HUES64 (cell line): ENCODE measurements around the gene PHLDB3.

Source experiments
- H3K27ac ChIP-seq: 2 replicates; pipeline ENCODE4 v1.7.0; 2013; ENCODE audit warnings: low read depth, low read length, inconsistent platforms
- H3K27me3 ChIP-seq: 2 replicates; pipeline ENCODE4 v1.6.1; 2013; ENCODE audit warnings: mild to moderate bottlenecking, low read length; ENCODE audit not compliant: insufficient read depth
- H3K36me3 ChIP-seq: 2 replicates; pipeline ENCODE4 v1.6.1; 2013; ENCODE audit warnings: mild to moderate bottlenecking, low read length; ENCODE audit not compliant: insufficient read depth
- H3K4me1 ChIP-seq: 2 replicates; pipeline ENCODE4 v1.6.1; 2013; ENCODE audit warnings: mild to moderate bottlenecking, low read length, moderate library complexity; ENCODE audit not compliant: insufficient read depth
- H3K4me3 ChIP-seq: 2 replicates; pipeline ENCODE4 v1.5.1; 2013; ENCODE audit warnings: mild to moderate bottlenecking, low read length, moderate library complexity
- H3K9ac ChIP-seq: 2 replicates; pipeline ENCODE4 v1.6.1; 2013; ENCODE audit warnings: mild to moderate bottlenecking, low read depth, low read length
- H3K9me3 ChIP-seq: 2 replicates; pipeline ENCODE4 v1.6.1; 2013; ENCODE audit warnings: low read depth, low read length; ENCODE audit not compliant: insufficient read depth
- WGBS: fragments of 150-250, 120-280 bp; methylation state at CpG from one replicate; pipeline ENCODE4 v1.1.7; 2013; ENCODE audit warnings: missing lambda C conversion rate; 5-methylcytosine and 5-hydroxymethylcytosine counted together

PHLDB3 gene

DNA sequence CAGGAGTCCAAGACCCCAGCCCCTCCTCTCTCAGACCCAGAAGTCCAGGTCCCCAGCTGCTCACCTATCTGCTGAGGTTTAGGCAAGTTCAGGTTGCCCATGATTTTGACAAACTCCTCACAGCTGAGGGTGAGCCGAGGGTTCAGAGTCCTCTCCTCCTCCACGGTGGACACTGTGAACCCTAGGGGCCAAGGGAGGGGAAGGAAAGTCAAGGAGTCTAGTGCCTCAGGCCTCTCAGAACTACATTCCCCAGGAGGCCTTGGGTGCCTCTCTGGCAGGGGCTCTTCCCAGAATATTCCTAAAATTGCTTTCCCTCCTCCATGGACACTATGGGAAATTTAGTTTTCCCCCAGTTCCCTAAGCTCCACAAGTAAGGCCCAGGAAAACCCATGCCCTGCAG, 3.3 kb upstream of the PHLDB3 start:
- H3K4me3 ChIP-seq: no peak overlapping the region
- no peaks in the 10 kb centered on the region for H3K9me3 ChIP-seq
- no peak overlapping the region for H3K27ac ChIP-seq
- H3K9ac ChIP-seq: no peak overlapping the region
- no peaks in the 10 kb centered on the region for H3K4me1 ChIP-seq
- H3K27me3 ChIP-seq: peaks cover 10% of the 10 kb centered on the region
- WGBS: 83% methylated on average over 2 of the region's 2 CpGs
- peaks cover 14% of the 10 kb centered on the region for H3K36me3 ChIP-seq

DNA sequence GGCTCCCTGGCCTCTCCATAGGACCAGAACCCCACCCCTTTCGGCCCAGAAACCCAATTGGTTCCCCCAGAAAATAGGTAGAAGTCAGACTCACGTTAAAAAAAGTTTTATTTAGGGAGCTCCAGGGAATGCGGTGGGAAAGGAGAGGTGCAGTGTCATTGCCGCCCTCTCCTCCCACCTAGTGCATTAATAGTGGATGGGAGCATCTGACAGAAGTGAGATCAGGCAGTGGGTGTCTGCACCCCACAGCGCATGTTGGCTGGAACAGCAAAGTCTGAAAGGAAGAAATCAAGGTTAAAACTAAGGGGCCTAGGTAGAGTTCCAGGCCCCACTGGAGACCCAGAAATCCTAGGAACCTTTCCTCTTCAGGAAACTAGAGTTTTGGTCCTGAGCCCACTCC, 2.1 kb upstream of the PHLDB3 start:
- no peaks in the 10 kb centered on the region for H3K4me1 ChIP-seq
- 96% methylated on average over 4 of the region's 5 CpGs for WGBS

DNA sequence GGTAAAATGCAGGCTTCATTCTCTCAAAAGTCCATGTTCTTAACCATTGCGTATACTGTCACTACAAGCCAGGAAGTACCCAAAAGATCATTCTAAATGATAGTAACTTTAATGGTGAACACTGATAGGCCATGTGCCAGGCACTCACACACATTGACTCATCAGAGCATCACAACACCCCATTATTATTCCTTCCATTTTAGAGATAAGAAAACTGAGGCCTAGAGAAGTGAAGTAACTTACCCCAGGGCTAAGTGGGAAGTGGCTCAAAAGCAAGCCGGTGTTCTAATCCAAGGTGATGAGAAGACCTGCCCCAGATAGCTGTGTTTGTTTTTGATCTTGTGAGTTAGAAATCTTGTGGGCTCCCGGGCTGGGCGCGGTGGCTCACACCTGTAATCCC, 1.4 kb upstream of the PHLDB3 start:
- H3K4me3 ChIP-seq: no peak overlapping the region
- WGBS: 96% methylated on average over 5 of the region's 5 CpGs
- H3K27me3 ChIP-seq: peaks cover 13% of the 10 kb centered on the region
- peaks cover 9% of the 10 kb centered on the region for H3K36me3 ChIP-seq
- no peak overlapping the region for H3K9ac ChIP-seq
- H3K4me1 ChIP-seq: no peaks in the 10 kb centered on the region
- H3K27ac ChIP-seq: no peak overlapping the region
- H3K9me3 ChIP-seq: no peaks in the 10 kb centered on the region

More for the DNA sequence above, 2.1 kb upstream of the PHLDB3 start:
- peaks cover 14% of the 10 kb centered on the region for H3K36me3 ChIP-seq
- no peak overlapping the region for H3K27ac ChIP-seq
- H3K9ac ChIP-seq: no peak overlapping the region
- no peaks in the 10 kb centered on the region for H3K9me3 ChIP-seq
- peaks cover 13% of the 10 kb centered on the region for H3K27me3 ChIP-seq
- no peak overlapping the region for H3K4me3 ChIP-seq

DNA sequence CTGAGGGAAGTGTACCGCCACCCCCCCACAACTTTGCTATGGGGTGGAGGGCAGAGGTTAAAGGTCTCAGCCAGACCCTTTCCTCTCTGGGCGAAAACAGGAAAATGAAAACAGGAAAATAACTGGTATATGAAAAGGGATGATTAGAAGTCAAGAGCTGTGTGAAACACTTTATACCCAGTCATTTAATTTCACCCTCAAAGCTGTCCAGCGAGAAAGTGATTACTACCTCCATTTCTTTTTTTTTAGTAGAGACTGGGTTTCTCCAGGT, 575 bp upstream of the PHLDB3 start:
- Histone ChIP-seq H3K9ac (no peak overlapping the region), H3K27ac (no peak overlapping the region), H3K27me3 (peaks cover 13% of the 10 kb centered on the region), H3K9me3 (no peaks in the 10 kb centered on the region), H3K4me3 (peak overlapping the region; percentile 70), H3K36me3 (0 out of 2 replicates have a peak, but pooled peaks cover 5% of the 10 kb centered on the region), H3K4me1 (no peaks in the 10 kb centered on the region)
- WGBS: 88% methylated on average over 1 of the region's 3 CpGs

DNA sequence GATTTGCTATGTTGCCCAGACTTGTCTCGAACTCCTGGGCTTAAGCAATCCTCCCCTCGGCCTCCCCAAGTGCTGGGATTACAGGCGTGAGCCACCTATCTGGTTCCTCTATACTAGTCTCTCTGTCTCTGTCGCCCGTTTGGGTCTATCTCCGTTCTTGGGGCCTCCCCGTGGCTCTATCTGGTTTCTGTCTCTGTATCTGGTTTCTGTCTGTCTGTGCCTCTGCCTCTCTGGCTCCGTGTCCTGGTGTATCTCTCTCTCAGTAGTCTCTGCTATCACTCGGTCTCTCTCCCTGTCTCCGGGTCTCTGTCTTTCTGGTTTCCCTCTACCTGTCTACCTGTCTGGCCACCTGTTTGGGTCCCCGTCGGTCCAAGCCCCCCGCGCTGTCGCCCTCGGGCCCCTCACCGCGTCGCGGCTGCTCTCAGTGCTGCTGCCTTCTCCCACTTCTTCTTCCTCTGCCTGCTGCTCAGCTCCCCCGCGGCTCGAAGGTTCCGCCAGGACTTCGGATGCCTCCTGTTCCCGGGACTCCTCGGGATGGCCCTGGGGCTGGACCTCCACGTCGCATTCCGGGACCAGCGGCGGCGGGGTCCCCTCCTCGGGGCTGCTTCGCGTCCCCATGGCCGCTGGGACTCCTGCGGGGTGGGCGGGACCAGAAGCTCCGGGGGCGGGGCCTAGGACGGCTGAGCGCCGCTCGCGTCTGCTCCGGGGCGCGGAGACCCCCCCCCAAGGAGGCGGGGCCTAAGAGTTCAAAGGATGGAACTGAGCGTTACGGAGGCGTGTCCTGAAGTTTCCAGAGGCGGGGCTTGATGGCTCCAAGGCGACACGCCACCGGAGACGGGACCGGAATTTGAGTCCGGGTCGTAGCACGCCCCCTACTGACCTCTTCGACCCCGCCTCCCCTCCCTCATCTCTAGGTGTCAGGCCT, 783 bp downstream of the PHLDB3 start:
- 0 out of 2 replicates have a peak, but pooled peaks cover 3% of the 10 kb centered on the region for H3K36me3 ChIP-seq
- H3K27ac ChIP-seq: no peak overlapping the region
- H3K9ac ChIP-seq: peak overlapping the region; percentile 70
- H3K4me1 ChIP-seq: no peaks in the 10 kb centered on the region
- H3K27me3 ChIP-seq: peaks cover 13% of the 10 kb centered on the region
- no peaks in the 10 kb centered on the region for H3K9me3 ChIP-seq
- 4% methylated on average over 64 of the region's 64 CpGs for WGBS
- H3K4me3 ChIP-seq: peak overlapping the region; percentile 70

DNA sequence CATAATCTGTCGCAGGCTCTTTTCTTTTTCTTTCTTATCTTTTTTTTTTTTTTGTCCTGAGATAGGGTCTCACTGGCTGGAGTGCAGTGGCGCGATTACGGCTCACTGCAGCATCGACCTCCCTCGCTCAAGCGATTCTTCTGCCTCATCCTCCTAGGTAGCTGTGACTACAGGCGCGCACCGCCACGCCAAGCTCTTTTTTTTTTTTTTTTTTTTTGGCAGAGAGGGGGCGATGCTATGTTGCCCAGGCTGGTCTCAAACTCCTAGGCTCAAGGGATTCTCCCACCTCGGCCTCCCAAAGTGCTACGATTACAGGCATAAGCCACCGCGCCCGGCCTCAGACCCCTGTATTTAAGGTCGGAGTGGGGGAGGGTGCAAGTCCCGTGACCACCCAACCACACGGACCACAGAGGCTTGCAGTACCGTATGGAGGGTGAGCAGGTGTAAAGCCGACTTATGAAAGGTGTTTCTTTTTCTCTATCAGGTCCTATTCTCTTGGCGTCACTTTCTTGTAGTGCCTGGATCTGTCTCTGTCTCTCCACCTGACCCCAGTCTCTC, 2.0 kb downstream of the PHLDB3 start:
- H3K4me3 ChIP-seq: no peak overlapping the region
- 96% methylated on average over 23 of the region's 23 CpGs for WGBS
- H3K36me3 ChIP-seq: 0 out of 2 replicates have a peak, but pooled peaks cover 3% of the 10 kb centered on the region
- peaks cover 13% of the 10 kb centered on the region for H3K27me3 ChIP-seq
- H3K9me3 ChIP-seq: no peaks in the 10 kb centered on the region
- no peaks in the 10 kb centered on the region for H3K4me1 ChIP-seq
- no peak overlapping the region for H3K9ac ChIP-seq
- H3K27ac ChIP-seq: no peak overlapping the region

DNA sequence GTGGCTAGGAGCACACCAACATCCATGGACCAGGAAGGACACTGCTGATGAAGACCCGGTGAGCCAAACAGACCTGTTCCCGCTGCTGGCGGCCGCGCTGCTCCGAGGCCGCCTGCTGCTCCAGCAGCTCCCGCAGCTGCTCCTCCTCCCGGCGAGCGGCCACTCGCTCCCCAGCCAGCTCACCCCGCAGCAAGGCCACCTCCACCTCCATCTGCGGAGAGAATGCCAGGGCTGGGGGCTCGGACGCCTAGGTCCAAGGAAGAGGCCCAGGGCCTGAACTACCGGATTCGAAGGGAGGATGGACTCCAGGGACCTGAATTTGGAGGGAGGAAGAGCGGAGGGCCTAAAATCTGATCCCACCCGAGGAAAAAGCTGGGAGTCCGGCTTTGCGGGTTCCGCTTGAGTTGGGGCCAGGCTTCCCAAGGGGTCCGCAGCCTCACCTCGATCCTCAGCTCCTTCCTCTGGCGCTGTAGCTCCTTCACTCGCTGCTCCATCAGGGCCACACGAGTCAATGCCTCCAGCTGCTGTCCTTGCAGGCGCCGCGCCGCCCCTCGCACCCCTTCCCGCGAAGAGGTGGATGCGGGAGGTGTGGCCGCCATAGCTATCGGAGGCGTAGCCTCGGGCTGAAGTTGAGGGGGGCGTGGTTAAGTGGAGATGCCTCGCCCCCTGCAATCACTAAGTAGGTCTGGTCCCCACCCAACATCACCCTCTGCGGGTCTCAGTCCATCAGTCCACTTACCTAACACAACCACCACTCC, 2.7 kb downstream of the PHLDB3 start:
- H3K9ac ChIP-seq: no peak overlapping the region
- peaks cover 3% of the 10 kb centered on the region; the same call in 1 of the 2 replicates for H3K36me3 ChIP-seq
- H3K4me1 ChIP-seq: no peaks in the 10 kb centered on the region
- H3K27me3 ChIP-seq: peaks cover 13% of the 10 kb centered on the region
- H3K4me3 ChIP-seq: peak overlapping the region; percentile 37
- WGBS: 79% methylated on average over 42 of the region's 43 CpGs
- no peaks in the 10 kb centered on the region for H3K9me3 ChIP-seq
- no peak overlapping the region for H3K27ac ChIP-seq

DNA sequence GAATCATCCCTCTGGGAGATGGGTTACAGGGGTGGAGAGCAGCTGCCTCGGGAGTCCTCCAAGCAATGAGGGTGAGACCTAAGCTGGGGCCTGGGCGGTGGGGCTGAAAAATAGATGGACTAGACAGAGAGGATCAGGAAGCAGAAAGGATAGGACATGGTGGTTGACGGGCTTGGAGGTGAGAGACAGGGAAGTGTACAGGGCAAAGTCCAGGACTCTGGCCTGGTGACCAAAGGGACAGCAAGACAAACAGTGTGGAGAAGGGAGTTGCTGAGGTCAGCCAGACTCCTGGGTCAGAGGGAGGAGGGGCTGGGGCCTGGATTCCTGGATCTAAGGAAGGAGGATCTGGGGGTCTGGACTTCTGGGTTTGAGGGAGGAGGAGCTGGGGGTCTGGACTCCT, 5.5 kb downstream of the PHLDB3 start:
- WGBS: 89% methylated on average over 3 of the region's 3 CpGs
- no peak overlapping the region for H3K4me3 ChIP-seq
- H3K36me3 ChIP-seq: peaks cover 3% of the 10 kb centered on the region; the same call in 1 of the 2 replicates
- no peaks in the 10 kb centered on the region for H3K9me3 ChIP-seq
- peaks cover 13% of the 10 kb centered on the region for H3K27me3 ChIP-seq
- no peaks in the 10 kb centered on the region for H3K4me1 ChIP-seq
- no peak overlapping the region for H3K9ac ChIP-seq
- H3K27ac ChIP-seq: no peak overlapping the region

DNA sequence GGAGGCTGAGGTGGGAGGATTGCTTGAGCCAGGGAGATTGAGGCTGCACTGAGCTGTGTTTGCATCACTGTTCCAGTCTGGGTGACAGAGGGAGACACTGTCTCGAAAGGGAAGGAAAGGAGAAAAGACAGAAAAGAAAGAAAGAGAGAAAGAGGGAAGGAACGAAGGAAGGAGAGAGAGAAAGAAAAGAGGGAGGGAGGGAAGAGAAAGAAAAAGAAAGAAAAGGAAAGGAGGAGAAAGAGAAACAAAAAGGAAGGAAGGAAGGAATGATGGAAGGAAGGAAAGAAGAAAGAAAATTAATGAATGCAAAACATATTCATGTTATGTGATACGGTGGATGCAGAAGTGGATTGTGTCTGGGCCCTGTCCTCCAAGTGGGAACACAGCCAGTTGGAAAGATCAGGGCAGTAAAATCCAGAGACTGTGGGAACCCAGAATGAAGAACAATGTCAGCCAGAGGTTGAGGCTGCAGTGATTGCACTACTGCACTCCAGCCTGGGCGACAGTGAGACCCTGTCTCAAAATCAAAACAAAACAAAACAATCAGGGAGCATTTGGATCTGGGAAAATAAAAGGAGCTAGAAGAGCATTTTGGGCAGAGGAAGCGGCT, 6.2 kb downstream of the PHLDB3 start:
- no peak overlapping the region for H3K4me3 ChIP-seq
- no peak overlapping the region for H3K27ac ChIP-seq
- H3K27me3 ChIP-seq: peaks cover 7% of the 10 kb centered on the region
- WGBS: 93% methylated on average over 5 of the region's 5 CpGs
- H3K36me3 ChIP-seq: peaks cover 3% of the 10 kb centered on the region; the same call in 1 of the 2 replicates
- no peak overlapping the region for H3K9ac ChIP-seq
- H3K4me1 ChIP-seq: no peaks in the 10 kb centered on the region
- no peaks in the 10 kb centered on the region for H3K9me3 ChIP-seq

DNA sequence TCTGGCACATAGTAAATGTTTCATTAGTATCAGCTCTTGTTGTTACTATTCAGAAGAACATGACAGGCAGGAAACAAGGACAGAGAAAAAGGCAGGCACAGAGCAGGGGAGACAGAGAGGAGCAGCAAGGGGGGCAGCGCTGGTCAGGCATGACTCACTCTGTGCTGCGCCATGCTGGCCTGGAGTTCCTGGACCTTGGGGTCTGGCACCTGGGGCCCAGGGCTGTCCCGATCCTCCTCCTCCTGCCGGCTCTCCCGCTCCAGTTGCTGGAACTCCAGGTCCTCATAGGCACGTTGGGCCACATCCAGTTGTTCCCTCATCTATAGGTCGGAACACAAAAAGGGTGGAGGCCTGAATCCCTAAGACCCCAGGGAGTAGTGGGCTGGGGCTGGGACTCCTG, 7.6 kb downstream of the PHLDB3 start:
- Histone ChIP-seq H3K9ac (no peak overlapping the region), H3K27ac (no peak overlapping the region), H3K4me3 (no peak overlapping the region), H3K36me3 (peaks cover 3% of the 10 kb centered on the region; the same call in 1 of the 2 replicates), H3K27me3 (no peaks in the 10 kb centered on the region), H3K9me3 (no peaks in the 10 kb centered on the region), H3K4me1 (no peaks in the 10 kb centered on the region)
- 94% methylated on average over 7 of the region's 7 CpGs for WGBS

DNA sequence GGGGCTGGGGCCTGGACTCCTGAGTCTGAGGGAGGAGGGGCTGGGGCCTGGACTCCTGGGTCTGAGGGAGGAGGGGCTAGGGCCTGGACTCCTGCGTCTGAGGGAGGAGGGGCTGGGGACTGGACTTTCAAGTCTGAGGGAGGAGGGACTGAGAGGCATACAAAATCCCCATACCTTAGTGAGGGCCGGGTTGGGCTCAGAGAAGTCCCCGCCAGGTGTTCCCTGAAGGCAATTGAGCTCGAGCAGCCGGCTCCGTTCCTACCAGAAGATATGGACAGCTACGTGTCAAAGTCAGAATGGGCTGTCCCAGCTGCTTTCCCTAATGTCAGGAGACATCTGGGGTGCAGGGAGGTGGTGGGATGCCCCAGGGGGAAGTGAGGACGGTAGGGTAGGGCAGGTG, 9.5 kb downstream of the PHLDB3 start:
- Histone ChIP-seq H3K27me3 (no peaks in the 10 kb centered on the region), H3K4me3 (no peak overlapping the region), H3K27ac (no peak overlapping the region), H3K9me3 (no peaks in the 10 kb centered on the region), H3K4me1 (no peaks in the 10 kb centered on the region), H3K9ac (no peak overlapping the region), H3K36me3 (peaks cover 3% of the 10 kb centered on the region; the same call in 1 of the 2 replicates)
- 84% methylated on average over 8 of the region's 8 CpGs for WGBS
